Erythroblast (primary cell): ENCODE data around the gene EBP.

Experiments
- GATA1 ChIP-seq: IDR thresholded peaks from 2 replicates; pipeline ENCODE4 v1.6.1; 2011; ENCODE audit warnings: low read depth, mild to moderate bottlenecking, control low read depth, low read length, moderate library complexity
- POLR2A ChIP-seq: IDR thresholded peaks from 2 replicates; pipeline ENCODE4 v1.6.1; 2011; ENCODE audit warnings: mild to moderate bottlenecking, low read length

DNA sequence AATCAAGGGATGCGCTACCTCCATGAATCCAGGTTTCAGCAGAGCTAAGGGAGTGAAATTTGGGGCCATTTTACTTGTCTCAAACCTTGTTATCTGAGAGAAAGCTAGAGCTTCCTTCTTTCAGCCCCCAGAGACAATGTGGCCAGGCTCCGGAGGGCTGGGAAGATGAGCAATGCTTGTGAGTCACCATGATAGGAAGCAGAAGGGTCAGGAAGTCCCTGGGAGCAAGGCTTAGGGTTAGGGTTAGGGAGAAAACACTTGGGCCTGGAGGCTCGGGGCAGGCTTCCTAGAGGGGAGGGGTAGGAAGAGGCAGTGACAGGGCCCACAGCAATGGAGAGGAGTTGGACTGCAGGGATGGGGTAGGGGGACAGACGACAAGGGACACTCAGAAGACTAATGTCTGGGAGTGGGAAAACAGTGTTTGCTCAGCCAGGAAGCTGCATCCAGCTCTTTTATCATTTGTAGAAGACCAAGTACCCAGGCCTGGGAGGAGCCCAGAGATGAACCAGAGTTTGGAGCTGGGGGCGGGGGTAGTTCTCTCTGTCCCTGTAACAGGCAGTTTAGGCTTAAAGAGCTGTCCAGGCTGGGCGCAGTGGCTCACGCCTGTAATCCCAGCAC is 29.2 kb upstream of the EBP start:
- TF ChIP-seq POLR2A (no peak), GATA1 (no peak)
